Tibial artery (tissue), 4 donors: ENCODE results near the gene PSMC3.

Experiments
- DNase-seq, 2 donors: peaks; one replicate each; pipeline ENCODE4 v3.0.0-alpha.2; 2019
- H3K27ac ChIP-seq, 2 donors: fragments of 200-600 bp; sonication (generic) in 1 of 2; 1 replicate in 1 of 2; 2 replicates in 1 of 2; pipeline ENCODE4 v1.5.1; 2018 to 2019; ENCODE audit warnings: mild to moderate bottlenecking in 1 of 2
- H3K27me3 ChIP-seq, 2 donors: fragments of 200-600 bp; sonication (generic) in 1 of 2; one replicate each; pipeline versions ENCODE4 v1.5.1 to v1.6.0; 2016 to 2019
- H3K36me3 ChIP-seq, 3 donors: fragments of 200-600 bp; sonication (generic) in 2 of 3; one replicate each; pipeline ENCODE4 v1.5.1; 2016 to 2019; ENCODE audit warnings: mild to moderate bottlenecking in 2 of 3
- H3K4me1 ChIP-seq, 4 donors: fragments of 200-600 bp; sonication (generic) in 2 of 4; 1 replicate in 3 of 4; 2 replicates in 1 of 4; pipeline ENCODE4 v1.5.1; 2016 to 2019
- H3K4me3 ChIP-seq, 2 donors: fragments of 200-600 bp; sonication (generic) in 1 of 2; 1 replicate in 1 of 2; 2 replicates in 1 of 2; pipeline ENCODE4 v1.5.1; 2018 to 2019; ENCODE audit warnings: mild to moderate bottlenecking in 2 of 2
- H3K9me3 ChIP-seq, 3 donors: fragments of 200-600 bp; sonication (generic) in 1 of 3; one replicate each; pipeline ENCODE4 v1.5.1; 2016 to 2019
- CTCF ChIP-seq, 2 experiments: fragments of 200-600 bp in 1 of 2; fragments of 450-650 bp in 1 of 2; IDR thresholded peaks; one replicate each; pipeline ENCODE4 v1.5.1; 2017 to 2019; ENCODE audit warnings: antibody characterized with exemption in 2 of 2, mild to moderate bottlenecking in 1 of 2, moderate library complexity in 1 of 2
- intact Hi-C: fragments of 100-400 bp; cut with DNase I; formaldehyde crosslinking; loops from one replicate; pipeline ENCODE4 v1.15.0; 2023; ENCODE audit warnings: low total_unique reads

Gene PSMC3

DNA sequence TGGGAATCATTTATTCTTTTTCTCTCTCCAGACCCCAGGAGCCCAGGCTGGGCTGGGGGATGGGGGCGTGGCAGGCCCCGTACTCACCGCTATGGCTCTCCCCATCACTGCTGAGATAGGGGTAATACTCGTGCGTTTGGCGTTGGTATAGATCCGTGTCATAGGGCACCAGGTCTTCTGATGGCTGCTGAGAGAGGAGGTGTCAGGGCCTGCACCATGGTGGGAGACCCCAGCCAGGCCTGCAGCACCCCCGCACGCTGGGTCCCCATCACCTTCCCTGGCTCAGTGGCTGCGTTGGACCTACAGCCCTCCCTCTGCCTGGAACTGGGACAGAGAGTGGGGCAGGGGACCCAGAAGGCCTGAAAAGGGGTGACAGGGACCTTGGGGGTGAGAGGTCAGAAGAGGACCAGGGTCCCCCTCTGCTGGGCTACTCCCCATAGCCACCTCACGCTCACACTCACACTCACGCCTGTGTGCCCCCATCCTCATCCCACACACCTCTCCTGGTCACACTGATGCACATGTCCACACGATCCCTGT, 50.6 kb downstream of the PSMC3 start:
- H3K9me3 ChIP-seq: no peaks in the 10 kb centered on the region
- peak overlapping the region in 1 of 2 donors; percentile 31 for H3K4me3 ChIP-seq
- H3K27ac ChIP-seq: no peak overlapping the region
- intact Hi-C loops: loop anchor here (5.0 to 10.0 kb wide), 2 partner anchors 72 to 479 kb away; partner anchors contain the start of gene RAPSN
- no peaks in the 10 kb centered on the region for H3K36me3 ChIP-seq
- DNase-seq: no peak
- no peaks in the 10 kb centered on the region for H3K27me3 ChIP-seq
- TF ChIP-seq CTCF (IDR thresholded peaks at IDR 0.05): no peak
- no peaks in the 10 kb centered on the region for H3K4me1 ChIP-seq

GRCh38 chr11:47375020-47375419, 51.2 kb downstream of the PSMC3 start:
- no peak for TF ChIP-seq CTCF (IDR thresholded peaks at IDR 0.05)
- Histone ChIP-seq H3K4me1 (no peaks in the 10 kb centered on the region), H3K9me3 (no peaks in the 10 kb centered on the region), H3K27ac (no peak overlapping the region), H3K27me3 (no peaks in the 10 kb centered on the region), H3K36me3 (no peaks in the 10 kb centered on the region), H3K4me3 (no peak overlapping the region)
- intact Hi-C loops: loop anchor here (5.0 to 10.0 kb wide), 2 partner anchors 72 to 480 kb away; partner anchors contain the start of gene RAPSN
- DNase-seq: no peak

GRCh38 chr11:47374720-47375019, 51.6 kb downstream of the PSMC3 start:
- Histone ChIP-seq H3K4me3 (no peak overlapping the region), H3K4me1 (no peaks in the 10 kb centered on the region)
- intact Hi-C loops: loop anchor here (5.0 to 10.0 kb wide), 2 partner anchors 73 to 480 kb away; partner anchors contain the start of gene RAPSN

GRCh38 chr11:47373876-47374719, 52.1 kb downstream of the PSMC3 start:
- no peaks in the 10 kb centered on the region for H3K27me3 ChIP-seq
- no peaks in the 10 kb centered on the region for H3K4me1 ChIP-seq
- intact Hi-C loops: loop anchor here (10.0 kb wide), 1 partner anchor 481 kb away; no protein-coding TSS in a partner anchor
- peak; percentile 76 to 89 for DNase-seq
- no peaks in the 10 kb centered on the region for H3K36me3 ChIP-seq
- H3K27ac ChIP-seq: no peak overlapping the region
- TF ChIP-seq CTCF (IDR thresholded peaks at IDR 0.05): peak; percentile 91
- no peak overlapping the region for H3K4me3 ChIP-seq
- no peaks in the 10 kb centered on the region for H3K9me3 ChIP-seq

More at GRCh38 chr11:47374720-47375019, 51.6 kb downstream of the PSMC3 start:
- Histone ChIP-seq H3K9me3 (no peaks in the 10 kb centered on the region), H3K27ac (no peak overlapping the region), H3K27me3 (no peaks in the 10 kb centered on the region), H3K36me3 (no peaks in the 10 kb centered on the region)
- TF ChIP-seq CTCF (IDR thresholded peaks at IDR 0.05): no peak
- no peak for DNase-seq

- H3K27me3 ChIP-seq: no peaks in the 10 kb centered on the region
- no peak for TF ChIP-seq CTCF (IDR thresholded peaks at IDR 0.05)
- H3K9me3 ChIP-seq: no peaks in the 10 kb centered on the region
- no peaks in the 10 kb centered on the region for H3K4me1 ChIP-seq
- intact Hi-C loops: loop anchor here (10.0 kb wide), 1 partner anchor 482 kb away; no protein-coding TSS in a partner anchor
- no peaks in the 10 kb centered on the region for H3K36me3 ChIP-seq
- H3K27ac ChIP-seq: no peak overlapping the region
- no peak for DNase-seq
- no peak overlapping the region for H3K4me3 ChIP-seq
Measured at GRCh38 chr11:47372422-47372821, 53.8 kb downstream of the PSMC3 start.
